Ectodermal cell (in vitro differentiated cells): Measurements from ENCODE around the gene NOS2.
"Not testable (repeated sequence)": the region's sequence is repeated elsewhere in the genome, so short reads cannot be mapped to it uniquely, and the experiment has no call there.

ENCODE experiments used
- H3K27ac ChIP-seq: 2 replicates; pipeline ENCODE4 v1.7.0; 2013; ENCODE audit warnings: mild to moderate bottlenecking, low read depth, low read length; ENCODE audit not compliant: insufficient read depth, poor library complexity, severe bottlenecking
- H3K27me3 ChIP-seq: 2 replicates; pipeline ENCODE4 v1.7.0; 2013; ENCODE audit warnings: mild to moderate bottlenecking, low read length; ENCODE audit not compliant: insufficient read depth, control insufficient read depth, poor library complexity, severe bottlenecking
- H3K36me3 ChIP-seq: one replicate; pipeline ENCODE4 v1.7.0; 2013; ENCODE audit warnings: low read length; ENCODE audit not compliant: control insufficient read depth, insufficient read depth
- H3K4me1 ChIP-seq: one replicate; pipeline ENCODE4 v1.7.0; 2013; ENCODE audit warnings: low read length; ENCODE audit not compliant: control insufficient read depth, insufficient read depth
- H3K4me3 ChIP-seq: 2 replicates; pipeline ENCODE4 v1.7.0; 2013; ENCODE audit warnings: low read depth, low read length, control low read depth; ENCODE audit not compliant: insufficient read depth
- H3K9me3 ChIP-seq: 2 replicates; pipeline ENCODE4 v1.7.0; 2013; ENCODE audit warnings: mild to moderate bottlenecking, low read length, moderate library complexity; ENCODE audit not compliant: control insufficient read depth
- WGBS, 2 experiments: methylation state at CpG; one replicate each; pipeline ENCODE4 v1.1.7; 2013; ENCODE audit warnings: missing lambda C conversion rate in 2 of 2; 5-methylcytosine and 5-hydroxymethylcytosine counted together

Gene NOS2

DNA sequence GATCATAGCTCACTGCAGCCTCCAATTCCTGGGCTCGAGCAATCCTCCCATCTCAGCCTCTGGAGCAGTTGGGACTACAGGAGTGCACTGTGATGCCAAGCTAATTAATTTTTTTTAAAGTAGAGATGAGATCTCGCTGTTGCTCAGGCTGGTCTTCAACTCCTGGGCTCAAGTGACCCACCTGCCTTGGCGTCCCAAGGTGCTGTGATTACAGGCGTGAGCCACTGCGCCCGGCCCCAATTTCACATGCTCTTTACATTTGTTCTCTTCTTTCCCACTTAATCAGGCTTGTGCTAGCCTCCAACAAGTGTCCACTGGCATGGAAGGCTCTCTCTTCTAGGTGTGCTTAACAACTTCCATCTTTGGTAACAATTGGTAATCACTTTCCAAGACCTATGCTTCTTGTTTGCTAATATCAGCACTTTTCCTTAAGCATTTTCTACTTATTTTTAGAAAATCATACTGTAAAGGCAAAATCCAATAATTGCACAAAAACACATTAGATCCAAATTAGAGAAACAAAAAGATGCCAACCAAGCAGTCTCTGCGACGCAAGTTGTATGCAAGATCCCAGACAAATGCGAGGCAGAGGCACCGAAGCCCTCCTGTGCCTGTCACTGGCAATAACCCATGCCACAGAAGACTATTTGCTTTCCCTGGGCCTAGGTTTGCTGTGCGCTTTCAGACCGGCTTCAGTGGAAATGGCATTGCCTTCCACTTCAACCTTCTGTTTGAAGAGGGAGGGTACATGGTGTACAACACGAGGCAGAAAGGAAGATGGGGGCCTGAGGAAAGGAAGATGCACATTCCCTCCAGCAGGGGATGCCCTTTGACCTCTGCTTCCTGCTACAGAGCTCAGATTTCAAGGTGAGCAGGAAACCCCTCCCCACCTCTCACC is 52.6 kb downstream of the NOS2 start:
- no peak overlapping the region for H3K4me3 ChIP-seq
- H3K9me3 ChIP-seq: no peaks in the 10 kb centered on the region
- H3K4me1 ChIP-seq: no peaks in the 10 kb centered on the region
- WGBS, 2 experiments: 85 to 87% methylated on average over 13 of the region's 13 CpGs
- no peaks in the 10 kb centered on the region for H3K36me3 ChIP-seq
- H3K27ac ChIP-seq: no peak overlapping the region
- no peaks in the 10 kb centered on the region for H3K27me3 ChIP-seq

GRCh38 chr17:27746881-27747280 is 53.4 kb downstream of the NOS2 start:
- Histone ChIP-seq H3K36me3 (no peaks in the 10 kb centered on the region), H3K4me3 (no peak overlapping the region), H3K9me3 (no peaks in the 10 kb centered on the region), H3K27me3 (no peaks in the 10 kb centered on the region), H3K4me1 (no peaks in the 10 kb centered on the region), H3K27ac (no peak overlapping the region)
- WGBS, 2 experiments: 92 to 94% methylated on average over 5 of the region's 5 CpGs

- H3K27ac ChIP-seq, H3K4me1 ChIP-seq, H3K4me3 ChIP-seq, H3K27me3 ChIP-seq, H3K9me3 ChIP-seq, H3K36me3 ChIP-seq: not testable (repeated sequence)
- WGBS, 2 experiments: 90% methylated on average over 1 of the region's 5 CpGs; no CpG with 5 or more reads in 1 of the 2 experiments
These were observed 54.0 kb downstream of the NOS2 start for GRCh38 chr17:27746320-27746719.

GRCh38 chr17:27745207-27745830 is 55.0 kb downstream of the NOS2 start:
- not testable (repeated sequence) for H3K9me3 ChIP-seq, H3K27me3 ChIP-seq, H3K4me1 ChIP-seq, H3K4me3 ChIP-seq, H3K36me3 ChIP-seq, H3K27ac ChIP-seq
- 88 to 89% methylated on average over 12 to 13 of the region's 13 CpGs for WGBS, 2 experiments

DNA sequence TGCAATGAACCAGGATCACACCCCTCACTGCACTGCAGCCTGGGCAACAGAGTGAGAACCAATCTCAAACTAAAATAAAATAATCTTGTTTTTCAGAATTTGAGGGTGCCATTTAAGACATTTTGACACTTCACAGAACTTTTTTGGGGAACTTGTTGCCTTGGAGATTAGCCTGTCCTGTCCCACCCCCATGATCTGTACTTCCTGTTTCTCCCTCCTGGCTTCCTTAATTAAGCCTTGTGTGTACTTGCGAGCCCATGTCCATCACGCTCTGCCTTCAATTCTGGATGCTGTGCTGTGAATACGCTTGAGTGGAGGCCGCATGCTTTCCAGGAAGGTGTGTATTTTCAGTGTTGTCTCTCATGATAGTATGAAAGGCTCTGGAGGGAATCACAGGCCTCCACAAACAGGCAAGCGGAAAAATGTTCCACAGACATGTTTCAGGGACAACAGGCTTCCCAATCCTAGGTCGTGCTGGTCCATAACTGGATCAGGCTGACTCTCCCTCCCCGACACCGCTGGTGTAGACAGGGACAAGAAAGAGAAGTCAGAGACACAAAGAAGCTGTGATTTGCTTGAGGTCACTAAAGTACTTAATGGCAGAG is 56.9 kb downstream of the NOS2 start:
- WGBS, 2 experiments: 89 to 94% methylated on average over 8 of the region's 8 CpGs
- no peaks in the 10 kb centered on the region for H3K9me3 ChIP-seq

GRCh38 chr17:27741971-27742575 is 58.3 kb downstream of the NOS2 start:
- Histone ChIP-seq H3K27me3 (no peaks in the 10 kb centered on the region), H3K27ac (no peak overlapping the region), H3K4me1 (no peaks in the 10 kb centered on the region), H3K4me3 (no peak overlapping the region), H3K9me3 (no peaks in the 10 kb centered on the region), H3K36me3 (no peaks in the 10 kb centered on the region)
- 85 to 93% methylated on average over 4 of the region's 4 CpGs for WGBS, 2 experiments

More for the DNA sequence above, 56.9 kb downstream of the NOS2 start:
- Histone ChIP-seq H3K4me1 (no peaks in the 10 kb centered on the region), H3K36me3 (no peaks in the 10 kb centered on the region), H3K4me3 (no peak overlapping the region), H3K27me3 (no peaks in the 10 kb centered on the region), H3K27ac (no peak overlapping the region)

DNA sequence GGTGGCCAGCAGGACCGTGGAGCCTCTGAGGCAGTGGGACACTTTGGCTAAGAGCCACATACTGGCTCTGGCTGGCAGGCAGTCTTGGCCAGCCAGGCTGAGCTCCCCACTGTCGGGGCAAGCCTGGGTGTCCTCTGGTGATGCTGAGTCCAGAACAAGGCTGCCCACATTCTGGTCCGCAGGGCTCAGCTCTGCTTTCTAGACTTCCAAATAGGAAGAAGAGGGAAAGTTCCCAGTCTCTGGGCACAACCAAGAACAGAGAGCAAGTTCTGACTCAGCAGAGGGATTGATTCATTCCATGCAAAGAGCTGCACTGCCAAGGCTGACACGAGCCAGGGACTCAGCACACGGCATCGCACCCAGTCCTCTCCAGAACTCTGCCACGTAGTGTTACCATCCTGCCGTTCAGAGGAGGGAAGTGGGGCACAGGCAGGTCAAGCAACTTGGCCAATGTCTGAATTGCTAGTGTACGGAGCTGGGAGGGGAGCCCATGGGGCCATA is 58.9 kb downstream of the NOS2 start:
- Histone ChIP-seq H3K4me3 (no peak overlapping the region), H3K9me3 (no peaks in the 10 kb centered on the region), H3K27ac (no peak overlapping the region), H3K4me1 (no peaks in the 10 kb centered on the region), H3K27me3 (no peaks in the 10 kb centered on the region), H3K36me3 (no peaks in the 10 kb centered on the region)
- WGBS, 2 experiments: 83% methylated on average over 9 of the region's 9 CpGs

DNA sequence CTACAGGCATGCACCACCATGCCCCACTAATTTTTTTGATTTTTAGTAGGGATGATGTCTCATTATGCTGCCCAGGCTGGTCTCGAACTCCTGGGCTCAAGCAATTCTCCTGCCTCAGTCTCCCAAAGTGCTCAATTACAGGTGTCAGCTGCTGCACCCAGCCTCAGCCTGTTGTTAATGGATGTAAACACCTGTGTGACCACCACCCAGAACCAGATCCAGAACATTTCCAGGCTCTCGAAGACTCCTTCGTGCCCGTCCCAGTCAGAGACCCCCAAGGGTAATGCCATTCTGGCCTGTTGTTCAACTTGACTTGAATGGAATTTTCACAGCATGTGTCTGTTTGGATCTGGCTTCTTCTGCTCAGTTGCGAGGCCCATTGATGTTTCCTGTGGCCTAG is 59.8 kb downstream of the NOS2 start:
- not testable (repeated sequence) for H3K4me3 ChIP-seq, H3K36me3 ChIP-seq, H3K27ac ChIP-seq, H3K4me1 ChIP-seq, H3K9me3 ChIP-seq, H3K27me3 ChIP-seq
- WGBS, 2 experiments: 88 to 89% methylated on average over 5 of the region's 5 CpGs

GRCh38 chr17:27733773-27734172 is 66.6 kb downstream of the NOS2 start:
- H3K36me3 ChIP-seq: no peaks in the 10 kb centered on the region
- no peaks in the 10 kb centered on the region for H3K9me3 ChIP-seq
- no peaks in the 10 kb centered on the region for H3K27me3 ChIP-seq
- H3K27ac ChIP-seq: no peak overlapping the region
- no peaks in the 10 kb centered on the region for H3K4me1 ChIP-seq
- 79 to 80% methylated on average over 3 of the region's 3 CpGs for WGBS, 2 experiments
- no peak overlapping the region for H3K4me3 ChIP-seq

GRCh38 chr17:27732746-27733145 is 67.6 kb downstream of the NOS2 start:
- not testable (repeated sequence) for H3K4me3 ChIP-seq, H3K27me3 ChIP-seq, H3K9me3 ChIP-seq, H3K4me1 ChIP-seq, H3K27ac ChIP-seq, H3K36me3 ChIP-seq
